ES-I3 (cell line): ENCODE results near the gene CRYZL1.

ENCODE experiments used
- H3K36me3 ChIP-seq: 2 replicates; pipeline ENCODE4 v1.6.1; 2013; ENCODE audit warnings: mild to moderate bottlenecking, low read length, control low read depth, moderate library complexity; ENCODE audit not compliant: insufficient read depth
- H3K4me1 ChIP-seq: 2 replicates; pipeline ENCODE4 v1.6.1; 2013; ENCODE audit warnings: mild to moderate bottlenecking, control low read depth, low read length; ENCODE audit not compliant: insufficient read depth
- H3K9ac ChIP-seq: 2 replicates; pipeline ENCODE4 v1.6.1; 2013; ENCODE audit warnings: low read depth, mild to moderate bottlenecking, low read length, moderate library complexity
- H3K9me3 ChIP-seq: 2 replicates; pipeline ENCODE4 v1.6.1; 2013; ENCODE audit warnings: mild to moderate bottlenecking, low read length, moderate library complexity; ENCODE audit not compliant: control insufficient read depth, insufficient read depth

The CRYZL1 gene

DNA sequence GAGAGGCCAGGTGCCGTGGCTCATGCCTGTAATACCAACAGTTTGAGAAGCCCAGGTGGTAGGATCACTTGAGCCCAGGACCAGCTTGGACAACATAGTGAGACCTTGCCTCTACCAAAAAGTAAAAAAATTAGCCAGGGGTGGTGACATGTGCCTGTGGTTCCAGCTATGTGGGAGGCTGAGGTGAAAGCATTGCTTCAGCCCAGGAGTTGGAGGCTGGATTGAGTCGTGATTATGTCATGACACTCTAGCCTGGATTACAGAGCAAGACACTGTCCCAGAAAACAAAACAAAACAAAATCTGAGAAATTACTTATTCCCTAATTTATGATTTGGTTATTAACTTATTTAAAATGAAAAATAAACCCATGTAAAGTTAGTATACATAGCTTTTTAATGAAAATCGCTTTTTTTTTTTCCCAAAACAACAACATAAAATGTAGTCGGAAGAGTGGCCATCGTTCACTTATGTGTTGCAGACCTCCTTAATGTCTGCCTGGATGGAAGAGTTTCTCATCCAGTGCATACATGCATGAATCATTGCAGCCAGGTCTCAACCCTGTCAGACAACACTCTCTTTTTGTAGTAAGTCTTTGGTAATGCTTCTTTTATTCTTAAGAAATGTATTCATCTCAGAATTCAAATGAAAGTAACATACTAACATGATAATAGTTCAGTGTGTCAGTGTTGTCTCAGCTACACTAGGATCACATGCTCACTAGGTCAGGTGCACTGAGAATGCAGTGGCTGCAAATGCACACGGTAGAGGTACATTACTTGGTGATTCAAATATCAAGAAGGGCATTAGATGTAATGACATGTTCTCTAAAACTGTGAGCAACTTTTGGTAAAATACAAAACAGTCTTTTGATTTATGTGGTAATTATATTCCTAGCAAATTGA lies 28.8 kb upstream of the CRYZL1 start:
- H3K9me3 ChIP-seq: no peaks in the 10 kb centered on the region
- no peak overlapping the region for H3K9ac ChIP-seq

DNA sequence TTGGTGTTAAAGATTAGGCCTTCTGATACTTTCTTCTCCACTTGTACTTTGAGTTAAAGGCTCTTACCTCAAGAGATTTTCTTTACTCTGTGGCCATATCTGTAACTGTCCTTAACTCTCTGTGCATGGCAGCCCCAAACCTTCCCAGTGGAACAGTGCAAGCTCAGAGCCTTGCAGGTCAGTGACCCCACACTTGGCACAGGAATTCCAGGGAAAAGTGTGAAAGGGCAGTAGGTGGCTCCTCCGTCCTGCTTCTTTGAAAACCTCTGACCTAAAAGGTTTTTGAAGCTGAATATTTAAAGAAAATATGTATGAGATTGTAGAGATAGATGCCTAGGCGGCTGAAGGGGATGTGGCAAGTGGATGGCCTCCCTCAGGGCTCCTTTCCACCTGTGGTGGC lies 27.1 kb upstream of the CRYZL1 start:
- Histone ChIP-seq H3K9me3 (no peaks in the 10 kb centered on the region), H3K9ac (no peak overlapping the region), H3K4me1 (peaks cover 6% of the 10 kb centered on the region), H3K36me3 (no peaks in the 10 kb centered on the region)

More for the DNA sequence above, 28.8 kb upstream of the CRYZL1 start:
- H3K4me1 ChIP-seq: peaks cover 13% of the 10 kb centered on the region
- no peaks in the 10 kb centered on the region for H3K36me3 ChIP-seq

DNA sequence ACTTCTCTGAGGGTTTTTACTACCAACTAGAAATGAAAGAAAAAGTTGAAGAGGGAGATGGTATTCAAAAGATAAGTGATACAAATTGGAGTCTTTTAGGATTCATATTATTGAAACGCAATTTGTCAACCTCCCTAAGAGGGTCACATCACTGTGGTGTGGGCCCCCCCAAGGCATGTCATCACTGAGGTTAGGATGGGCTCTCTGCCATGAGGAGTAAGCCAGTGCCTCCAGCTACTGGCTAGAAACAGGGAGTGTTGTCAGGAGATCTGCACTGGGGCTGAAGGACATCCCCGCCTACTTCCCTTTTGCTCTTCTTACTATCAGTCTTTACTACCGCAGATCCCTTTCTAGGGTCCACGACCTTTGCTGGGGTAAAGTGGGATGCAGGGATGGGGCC lies 26.6 kb upstream of the CRYZL1 start:
- no peaks in the 10 kb centered on the region for H3K9me3 ChIP-seq
- no peak overlapping the region for H3K9ac ChIP-seq
- H3K4me1 ChIP-seq: peaks cover 6% of the 10 kb centered on the region; the same call in 1 of the 2 replicates
- no peaks in the 10 kb centered on the region for H3K36me3 ChIP-seq

DNA sequence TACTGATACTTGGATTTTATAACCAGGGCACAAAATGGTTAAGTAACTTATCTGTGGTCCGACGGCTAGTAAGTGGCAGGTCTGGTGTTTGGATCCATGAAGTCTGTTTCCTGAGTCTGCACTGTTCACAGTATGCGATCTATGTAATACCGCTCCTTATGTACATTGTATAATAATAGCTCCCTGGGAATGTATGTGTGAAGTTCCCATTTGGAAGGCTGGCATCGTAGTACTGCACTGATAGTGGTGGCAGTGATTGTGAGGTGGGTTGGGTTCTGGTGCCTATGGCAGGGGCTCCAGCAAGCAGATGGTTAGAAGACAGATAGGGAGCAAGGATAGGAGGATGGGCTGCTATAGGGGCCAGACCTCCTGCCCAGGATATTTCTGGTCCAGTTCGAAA lies 26.1 kb upstream of the CRYZL1 start:
- Histone ChIP-seq H3K9ac (no peak overlapping the region), H3K36me3 (no peaks in the 10 kb centered on the region), H3K9me3 (no peaks in the 10 kb centered on the region), H3K4me1 (peaks cover 6% of the 10 kb centered on the region; the same call in 1 of the 2 replicates)

DNA sequence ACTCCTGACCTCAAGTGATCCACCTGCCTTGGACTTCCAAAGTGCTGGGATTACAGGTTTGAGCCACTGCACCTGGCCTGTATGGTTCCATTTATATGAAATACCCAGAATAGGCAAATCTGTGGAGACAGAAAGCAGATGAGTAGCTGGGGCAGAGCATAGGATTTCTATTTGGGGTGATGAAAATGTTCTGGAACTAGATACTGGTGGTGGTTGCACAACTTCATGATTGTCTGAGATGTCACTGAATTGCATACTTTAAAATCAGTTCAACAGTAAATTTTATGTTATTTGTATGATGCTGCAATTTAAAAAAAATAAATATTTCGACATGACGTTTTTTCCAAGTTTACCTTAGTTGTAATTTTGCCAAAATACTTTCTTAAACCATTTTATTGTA lies 24.6 kb upstream of the CRYZL1 start:
- Histone ChIP-seq H3K36me3 (no peaks in the 10 kb centered on the region), H3K4me1 (peaks cover 6% of the 10 kb centered on the region; the same call in 1 of the 2 replicates), H3K9me3 (no peaks in the 10 kb centered on the region), H3K9ac (no peak overlapping the region)

DNA sequence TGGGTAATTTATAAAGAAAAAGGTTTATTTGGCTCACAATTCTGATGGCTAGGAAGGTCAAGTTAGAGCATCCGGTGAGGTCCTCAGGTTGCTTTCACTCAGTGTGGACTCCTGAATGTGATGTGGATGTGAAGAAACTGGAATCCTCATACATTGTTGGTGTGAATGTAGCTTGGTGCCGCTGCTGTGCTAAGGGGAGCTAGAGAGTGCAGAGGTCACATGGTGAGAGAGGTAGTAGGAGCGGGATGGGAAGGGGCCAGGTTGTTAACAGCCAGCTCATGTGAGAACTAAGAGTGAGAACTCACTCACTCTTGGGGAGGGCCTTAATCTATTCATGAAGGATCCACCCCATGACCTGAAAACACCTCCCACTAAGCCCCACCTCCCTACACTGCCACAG lies 22.6 kb upstream of the CRYZL1 start:
- peaks cover under 1% of the 10 kb centered on the region; the same call in 1 of the 2 replicates for H3K36me3 ChIP-seq
- no peaks in the 10 kb centered on the region for H3K9me3 ChIP-seq
- H3K4me1 ChIP-seq: peaks cover 5% of the 10 kb centered on the region; the same call in 1 of the 2 replicates
- H3K9ac ChIP-seq: no peak overlapping the region

DNA sequence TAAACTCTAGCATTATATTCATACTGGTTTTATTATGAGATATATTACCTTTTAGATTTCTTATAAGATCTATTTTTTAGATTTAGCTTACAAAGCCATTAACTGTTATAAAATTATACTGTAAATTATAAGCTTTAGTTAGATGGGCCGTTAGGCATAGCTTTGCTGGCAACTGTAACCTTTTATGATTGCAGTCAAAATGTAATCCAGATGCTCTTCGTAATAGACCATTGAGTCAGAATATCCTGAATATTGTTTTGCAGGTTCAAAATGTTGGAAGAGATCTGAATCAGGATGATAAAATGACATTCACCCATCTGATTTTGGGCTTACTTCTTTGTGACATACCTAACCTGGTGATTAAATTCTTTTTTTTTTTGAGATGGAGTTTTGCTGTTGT lies 21.7 kb upstream of the CRYZL1 start:
- H3K9me3 ChIP-seq: no peaks in the 10 kb centered on the region
- H3K9ac ChIP-seq: no peak overlapping the region
- peaks cover 3% of the 10 kb centered on the region; the same call in 1 of the 2 replicates for H3K36me3 ChIP-seq
- peaks cover 11% of the 10 kb centered on the region; the same call in 1 of the 2 replicates for H3K4me1 ChIP-seq

DNA sequence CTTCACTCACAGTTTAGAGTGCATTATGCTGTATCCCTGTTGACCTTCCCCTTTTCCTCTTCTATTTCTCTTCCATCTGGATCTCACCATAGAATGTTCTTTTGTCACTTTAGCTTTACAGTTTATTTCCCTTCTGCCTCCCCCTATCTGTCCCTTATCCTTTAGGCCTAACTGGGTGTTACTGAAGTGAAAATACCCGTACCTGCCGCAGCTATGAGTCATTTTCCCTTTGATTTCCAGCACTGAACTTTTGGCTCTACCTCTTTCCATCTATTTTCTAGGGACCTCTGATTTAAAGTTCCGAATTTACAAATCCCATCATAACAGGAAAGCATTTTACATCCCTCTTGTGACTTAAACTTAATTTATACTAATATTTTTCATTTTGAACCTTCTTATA lies 20.5 kb upstream of the CRYZL1 start:
- peaks cover 3% of the 10 kb centered on the region; the same call in 1 of the 2 replicates for H3K36me3 ChIP-seq
- no peak overlapping the region for H3K9ac ChIP-seq
- H3K4me1 ChIP-seq: peaks cover 8% of the 10 kb centered on the region; the same call in 1 of the 2 replicates
- H3K9me3 ChIP-seq: no peaks in the 10 kb centered on the region

DNA sequence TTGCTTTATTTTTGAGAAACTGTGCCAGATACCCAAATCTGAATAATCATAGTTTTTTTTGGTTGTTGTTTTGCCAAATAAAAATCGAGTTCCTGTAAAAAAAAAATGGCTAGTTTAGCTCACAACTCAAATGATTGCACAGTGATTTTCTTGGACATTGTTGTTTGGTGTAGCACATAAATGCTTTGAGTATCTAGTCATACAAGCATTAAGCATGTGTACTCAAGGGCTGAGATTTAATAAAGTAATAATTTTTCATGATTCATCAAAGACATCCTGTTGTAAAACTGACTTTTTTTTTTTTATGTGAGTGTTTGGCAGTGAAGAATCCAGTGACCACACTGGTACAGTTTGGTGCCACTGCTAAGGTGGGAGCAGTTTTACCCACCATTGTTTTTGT lies 19.6 kb upstream of the CRYZL1 start:
- Histone ChIP-seq H3K9me3 (no peaks in the 10 kb centered on the region), H3K9ac (no peak overlapping the region), H3K4me1 (peaks cover 11% of the 10 kb centered on the region; the same call in 1 of the 2 replicates), H3K36me3 (peaks cover 3% of the 10 kb centered on the region; the same call in 1 of the 2 replicates)

DNA sequence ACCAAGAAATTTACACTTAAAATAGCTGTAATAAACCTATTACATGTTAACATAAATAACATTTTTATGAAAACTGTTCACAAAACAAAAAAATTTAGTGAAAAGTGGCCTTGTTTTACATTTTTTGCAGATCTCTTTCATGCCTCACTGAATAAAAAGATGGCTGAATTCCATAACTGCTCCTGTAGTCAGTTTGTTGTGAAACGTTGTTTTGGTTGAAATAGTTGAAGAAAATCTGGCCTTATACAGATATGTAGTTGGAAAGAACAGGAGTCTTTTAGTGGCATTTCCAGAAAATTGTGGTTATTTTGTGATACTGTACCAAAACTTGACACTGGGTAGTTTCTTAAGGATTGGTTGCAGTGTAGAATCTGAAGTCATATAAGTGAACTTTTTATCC lies 18.9 kb upstream of the CRYZL1 start:
- Histone ChIP-seq H3K4me1 (peaks cover 16% of the 10 kb centered on the region; the same call in 1 of the 2 replicates), H3K9me3 (no peaks in the 10 kb centered on the region)

DNA sequence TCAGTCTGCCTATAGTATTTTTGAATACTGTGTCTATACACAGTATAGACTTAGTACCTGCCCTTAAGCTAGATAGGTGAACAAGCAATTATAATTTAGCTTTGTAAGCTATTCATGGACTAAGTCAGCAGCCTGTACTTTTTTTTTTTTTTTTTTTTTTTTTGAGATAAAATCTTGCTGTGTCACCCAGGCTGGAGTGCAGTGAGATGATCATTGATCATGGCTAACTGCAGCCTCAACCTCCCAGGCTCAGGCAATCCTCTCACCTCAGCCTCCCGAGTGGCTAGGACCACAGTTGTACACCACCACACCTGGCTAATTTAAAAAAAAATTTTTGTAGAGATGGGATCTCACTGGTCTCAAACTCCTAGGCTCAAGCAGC lies 18.0 kb upstream of the CRYZL1 start:
- Histone ChIP-seq H3K36me3 (peaks cover 3% of the 10 kb centered on the region; the same call in 1 of the 2 replicates), H3K9ac (no peak overlapping the region), H3K4me1 (peaks cover 23% of the 10 kb centered on the region), H3K9me3 (no peaks in the 10 kb centered on the region)

More for the DNA sequence above, 18.9 kb upstream of the CRYZL1 start:
- H3K36me3 ChIP-seq: peaks cover 3% of the 10 kb centered on the region; the same call in 1 of the 2 replicates
- H3K9ac ChIP-seq: no peak overlapping the region

DNA sequence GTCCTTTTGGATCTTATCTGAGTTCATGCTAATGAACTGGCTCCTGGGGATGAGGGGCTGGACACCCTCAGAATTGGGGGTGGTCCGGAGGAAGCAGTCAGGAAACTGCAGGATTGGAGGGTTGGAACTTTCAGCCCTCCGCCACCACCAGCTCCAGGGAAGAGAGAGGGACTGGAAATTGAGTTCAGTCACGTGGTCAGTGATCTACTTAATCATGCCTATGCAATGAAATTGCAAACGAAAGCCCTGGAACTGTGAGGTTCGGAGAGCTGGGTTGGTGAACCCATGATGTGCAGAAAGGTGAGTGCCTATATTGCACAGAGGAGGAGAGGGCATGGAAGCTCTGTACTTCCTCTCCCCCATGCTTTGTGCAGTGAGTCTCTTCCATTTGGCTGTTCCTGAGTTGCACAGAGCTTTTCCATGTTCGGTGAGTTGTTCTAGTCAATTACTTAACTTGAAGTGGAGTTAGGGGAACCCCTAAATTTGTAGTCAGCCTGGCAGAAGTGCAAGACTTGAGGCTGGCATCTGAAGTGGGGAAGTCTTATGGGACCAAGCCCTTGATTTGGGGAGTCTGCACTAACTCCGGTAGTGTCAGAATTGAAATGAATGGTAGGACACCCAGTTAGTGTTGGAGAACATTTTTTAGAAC lies 17.5 kb upstream of the CRYZL1 start:
- no peak overlapping the region for H3K9ac ChIP-seq
- peaks cover 29% of the 10 kb centered on the region for H3K4me1 ChIP-seq
- no peaks in the 10 kb centered on the region for H3K9me3 ChIP-seq

DNA sequence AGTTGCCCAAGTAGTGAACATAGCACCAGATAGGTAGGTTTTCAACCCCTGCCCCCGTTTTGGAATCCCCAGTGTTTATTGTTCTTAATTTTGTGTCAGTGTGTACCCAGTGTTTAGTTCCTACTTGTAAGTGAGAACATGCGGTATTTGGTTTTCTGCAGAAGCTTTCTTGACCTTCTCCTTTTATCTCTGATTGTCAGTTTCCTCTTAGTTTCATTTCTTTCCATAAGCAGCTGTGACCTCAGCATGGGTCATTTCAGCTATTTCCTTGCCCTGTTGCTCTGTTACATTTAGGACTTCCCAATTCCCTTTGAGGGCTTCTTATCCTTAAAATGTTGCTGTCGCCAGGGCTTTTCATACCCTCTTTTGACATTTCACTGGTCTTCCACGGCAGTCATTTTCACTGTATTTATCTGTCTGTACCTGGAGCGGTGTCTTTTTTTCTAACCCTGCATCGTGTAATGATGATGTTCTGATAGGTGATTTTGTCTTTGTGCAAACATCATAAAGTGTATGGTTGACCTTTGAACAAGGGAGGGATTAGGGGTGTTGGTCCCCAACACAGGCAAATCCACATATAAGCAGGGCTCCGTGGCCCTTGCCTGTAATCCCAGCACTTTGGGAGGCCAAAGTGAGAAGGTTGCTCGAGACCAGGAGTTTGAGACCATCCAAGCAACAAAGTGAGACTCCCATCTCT lies 15.7 kb upstream of the CRYZL1 start:
- peaks cover 3% of the 10 kb centered on the region; the same call in 1 of the 2 replicates for H3K36me3 ChIP-seq
- H3K9ac ChIP-seq: no peak overlapping the region

More for the DNA sequence above, 17.5 kb upstream of the CRYZL1 start:
- peaks cover 3% of the 10 kb centered on the region; the same call in 1 of the 2 replicates for H3K36me3 ChIP-seq

DNA sequence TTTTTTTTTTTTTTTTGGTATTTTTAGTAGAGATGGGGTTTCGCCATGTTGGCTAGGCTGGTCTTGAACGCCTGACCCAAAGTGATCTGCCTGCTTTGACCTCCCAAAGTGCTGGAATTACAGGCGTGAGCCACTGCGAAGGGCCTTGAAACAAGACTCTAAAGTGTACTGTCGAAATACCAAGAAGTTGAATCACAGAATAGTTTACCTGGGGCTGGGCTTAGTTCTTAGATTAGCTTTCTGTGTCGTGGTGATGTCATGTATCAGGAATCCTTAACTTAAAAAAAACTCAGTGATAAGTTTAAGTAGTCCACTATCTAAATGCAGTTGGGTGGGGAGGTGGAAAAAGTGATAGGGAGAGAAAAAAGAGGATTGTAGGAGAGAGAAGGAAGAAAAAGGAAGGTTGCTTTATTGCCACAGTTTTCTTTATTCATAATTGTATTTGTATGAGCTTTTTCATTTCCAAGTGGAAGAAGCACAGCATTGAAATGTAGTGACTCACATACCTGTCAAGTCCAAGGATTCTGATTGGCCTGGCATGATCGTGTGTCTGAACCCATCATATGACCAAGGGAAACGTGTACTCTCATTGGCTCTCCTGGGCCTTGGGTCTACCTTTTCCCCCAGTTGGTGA lies 14.2 kb upstream of the CRYZL1 start:
- Histone ChIP-seq H3K9ac (no peak overlapping the region), H3K9me3 (no peaks in the 10 kb centered on the region), H3K4me1 (peaks cover 46% of the 10 kb centered on the region), H3K36me3 (peaks cover 3% of the 10 kb centered on the region; the same call in 1 of the 2 replicates)

More for the DNA sequence above, 15.7 kb upstream of the CRYZL1 start:
- Histone ChIP-seq H3K9me3 (no peaks in the 10 kb centered on the region), H3K4me1 (peaks cover 33% of the 10 kb centered on the region)
